Measurements from ENCODE around the gene ACSM2B.
"Not testable (repeated sequence)": the region's sequence is repeated elsewhere in the genome, so short reads cannot be mapped to it uniquely, and the experiment has no call there.

ACSM2B gene

GRCh38 chr16:20538687-20539086, 37.5 kb downstream of the ACSM2B start:
- no peak for TF ChIP-seq CTCF (conservative IDR thresholded peaks at IDR 0.05; ENCODE audit: low read depth)
- ChIA-PET POLR2A (ENCODE audit: low non-redundant PET) (no interaction called here), CTCF (no interaction called here)
- DNase-seq (ENCODE audit: low spot score): no peak
- no peak overlapping the region for H3K27ac ChIP-seq

- TF ChIP-seq CTCF (conservative IDR thresholded peaks at IDR 0.05; ENCODE audit: low read depth): no peak
- DNase-seq (ENCODE audit: low spot score): no peak
- H3K27ac ChIP-seq: no peak overlapping the region
- POLR2A ChIA-PET (ENCODE audit: low non-redundant PET): no interaction called here
- CTCF ChIA-PET: no interaction called here
Observed at GRCh38 chr16:20538181-20538580, 38.0 kb downstream of the ACSM2B start.

- H3K27ac ChIP-seq; CTCF ChIA-PET; DNase-seq (ENCODE audit: low spot score); POLR2A ChIA-PET (ENCODE audit: low non-redundant PET): not testable (repeated sequence)
Observed at GRCh38 chr16:20536669-20537068, 39.5 kb downstream of the ACSM2B start.

- H3K27ac ChIP-seq; POLR2A ChIA-PET (ENCODE audit: low non-redundant PET); DNase-seq (ENCODE audit: low spot score); CTCF ChIA-PET: not testable (repeated sequence)
Observed at GRCh38 chr16:20532284-20532792, 43.8 kb downstream of the ACSM2B start.

GRCh38 chr16:20531795-20532194, 44.4 kb downstream of the ACSM2B start:
- CTCF ChIA-PET; H3K27ac ChIP-seq; POLR2A ChIA-PET (ENCODE audit: low non-redundant PET); DNase-seq (ENCODE audit: low spot score): not testable (repeated sequence)

- ChIA-PET CTCF (interaction anchor here (0.6 kb wide), 1 partner anchor 737 kb away, joined by 4 read pairs; no protein-coding TSS in a partner anchor), POLR2A (ENCODE audit: low non-redundant PET) (no interaction called here)
- no peak for TF ChIP-seq CTCF (conservative IDR thresholded peaks at IDR 0.05; ENCODE audit: low read depth)
- DNase-seq (ENCODE audit: low spot score): no peak
- no peak overlapping the region for H3K27ac ChIP-seq
Observed at GRCh38 chr16:20520103-20520502, 56.1 kb downstream of the ACSM2B start.

- no peak for TF ChIP-seq CTCF (conservative IDR thresholded peaks at IDR 0.05; ENCODE audit: low read depth)
- CTCF ChIA-PET: interaction anchor here (0.6 kb wide), 1 partner anchor 612 kb away, joined by 3 read pairs; no protein-coding TSS in a partner anchor
- POLR2A ChIA-PET (ENCODE audit: low non-redundant PET): no interaction called here
- no peak overlapping the region for H3K27ac ChIP-seq
- DNase-seq (ENCODE audit: low spot score): no peak
Observed at GRCh38 chr16:20519231-20519630, 56.9 kb downstream of the ACSM2B start.

GRCh38 chr16:20517149-20517548, 59.0 kb downstream of the ACSM2B start:
- no peak for TF ChIP-seq CTCF (conservative IDR thresholded peaks at IDR 0.05; ENCODE audit: low read depth)
- CTCF ChIA-PET: no interaction called here
- H3K27ac ChIP-seq: no peak overlapping the region
- POLR2A ChIA-PET (ENCODE audit: low non-redundant PET): no interaction called here
- DNase-seq (ENCODE audit: low spot score): no peak

Data from RWPE1 (cell line).